GM20000 (cell line): Measurements from ENCODE around the gene ZFP92.

Experiments
- DNase-seq: peaks from one replicate; pipeline ENCODE4 v3.0.0; 2012; ENCODE audit warnings: low spot score
- CTCF ChIP-seq: IDR thresholded peaks from 2 replicates; pipeline ENCODE4 v1.5.1; 2012; ENCODE audit warnings: mild to moderate bottlenecking, control low read depth; ENCODE audit errors: extremely low read depth, missing control alignments

Gene ZFP92

GRCh38 chrX:153411255-153411987, at the start of gene ZFP92:
Gene ZFP92 (plus strand): TSS chrX:153411472. CDS start chrX:153418323, 6,851 bp downstream.
- DNase-seq = peak; percentile 86
- no peak for TF ChIP-seq CTCF

- TF ChIP-seq CTCF = no peak
- no peak for DNase-seq
These were observed 49.4 kb upstream of the ZFP92 start for GRCh38 chrX:153361781-153362397.

GRCh38 chrX:153365670-153366069, 45.6 kb upstream of the ZFP92 start:
- no peak for DNase-seq
- no peak for TF ChIP-seq CTCF

GRCh38 chrX:153366119-153366518, 45.2 kb upstream of the ZFP92 start:
- TF ChIP-seq CTCF = no peak
- no peak for DNase-seq

GRCh38 chrX:153366878-153367538, 44.3 kb upstream of the ZFP92 start:
- no peak for TF ChIP-seq CTCF
- no peak for DNase-seq

- no peak for DNase-seq
- no peak for TF ChIP-seq CTCF
These were observed 40.8 kb upstream of the ZFP92 start for GRCh38 chrX:153370293-153371055.
